Hypothalamus (tissue), 51 donors: ENCODE measurements around the gene AATF.

Experiments
- DNase-seq, 51 donors: peaks; one replicate each; lab custom pipeline; 2025; lab: John Stamatoyannopoulos, UW

Gene AATF

DNA sequence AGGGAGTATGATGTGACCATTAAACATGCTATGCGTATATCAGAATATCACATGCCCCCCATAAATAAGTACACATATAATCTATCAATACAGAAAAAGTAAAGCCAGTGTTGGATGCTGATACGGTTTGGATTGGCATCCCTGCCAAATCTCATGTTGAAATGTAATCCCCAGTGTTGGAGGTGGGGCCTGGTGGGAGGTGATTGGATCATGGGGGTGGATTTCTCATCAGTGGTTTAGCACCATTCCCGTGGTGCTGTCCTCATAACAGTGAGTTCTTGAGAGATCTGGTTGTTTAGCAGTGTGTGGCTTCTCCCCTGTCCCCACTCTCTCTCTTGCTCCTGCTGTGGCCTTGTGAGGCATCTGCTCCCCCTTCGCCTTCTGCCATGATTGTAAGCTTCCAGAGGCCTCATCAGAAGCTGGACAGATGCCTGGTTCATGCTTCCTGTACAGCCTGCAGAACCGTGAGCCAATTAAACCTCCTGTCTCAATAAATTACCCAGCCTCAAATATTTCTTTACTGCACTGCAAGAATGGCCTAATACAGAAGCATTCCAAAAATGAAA, 88.9 kb downstream of the AATF start:
- no peak for DNase-seq

DNA sequence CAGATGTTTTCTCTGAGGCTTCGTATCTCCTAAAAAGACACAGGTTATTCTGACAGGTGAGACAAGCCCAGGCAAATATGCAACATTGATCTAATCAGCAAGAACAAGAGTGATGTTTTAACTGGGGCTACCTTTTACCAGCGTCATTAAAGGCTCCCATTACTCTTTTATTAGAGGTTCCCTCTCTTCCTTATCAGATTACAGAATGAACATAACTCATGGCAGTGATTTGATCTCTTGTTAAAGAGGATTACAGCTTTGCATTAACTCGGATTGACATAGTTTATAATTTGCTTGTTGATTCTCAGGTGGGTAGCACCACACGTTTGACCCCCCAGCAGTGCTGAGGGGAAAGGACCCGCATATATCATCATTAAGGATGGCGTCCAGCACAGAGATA, 90.5 kb downstream of the AATF start:
- DNase-seq: no peak

DNA sequence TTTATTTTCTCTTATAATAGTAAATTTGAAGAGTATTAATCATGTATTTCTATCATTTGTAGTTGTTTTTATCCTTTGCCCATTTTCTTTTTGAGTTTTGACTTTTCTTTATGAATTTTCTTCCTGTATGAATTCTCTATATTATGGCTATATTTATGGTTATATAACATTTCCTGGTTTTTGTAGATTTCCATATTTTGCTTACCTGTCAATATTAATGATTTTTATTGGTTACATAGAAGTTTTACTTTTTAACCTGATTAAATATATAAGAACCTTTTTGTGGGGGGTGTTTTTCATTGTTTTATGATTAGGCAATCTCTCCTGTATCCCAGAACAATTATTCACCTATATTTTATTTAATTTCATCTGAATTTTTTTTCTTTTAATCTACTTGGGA, 93.2 kb downstream of the AATF start:
- DNase-seq: no peak

DNA sequence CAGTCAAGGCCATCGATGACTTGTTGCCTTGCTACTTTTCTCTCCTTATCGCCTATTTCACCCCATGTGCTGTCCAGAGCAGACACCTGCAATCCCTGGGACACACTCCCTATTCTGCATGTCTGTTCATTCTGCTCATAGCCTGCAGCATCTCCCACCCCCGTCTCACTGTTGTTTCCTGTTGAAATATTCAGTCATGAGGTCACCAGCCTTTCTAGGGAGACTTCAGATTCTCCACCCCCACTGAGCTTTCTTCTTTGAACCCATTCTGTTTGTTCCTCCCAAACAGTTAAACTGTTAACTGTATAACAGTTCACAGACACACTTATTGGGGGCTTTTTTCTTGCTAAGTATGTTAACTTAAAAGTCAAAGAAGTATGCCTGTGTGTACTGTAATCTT, 94.4 kb downstream of the AATF start:
- no peak for DNase-seq

DNA sequence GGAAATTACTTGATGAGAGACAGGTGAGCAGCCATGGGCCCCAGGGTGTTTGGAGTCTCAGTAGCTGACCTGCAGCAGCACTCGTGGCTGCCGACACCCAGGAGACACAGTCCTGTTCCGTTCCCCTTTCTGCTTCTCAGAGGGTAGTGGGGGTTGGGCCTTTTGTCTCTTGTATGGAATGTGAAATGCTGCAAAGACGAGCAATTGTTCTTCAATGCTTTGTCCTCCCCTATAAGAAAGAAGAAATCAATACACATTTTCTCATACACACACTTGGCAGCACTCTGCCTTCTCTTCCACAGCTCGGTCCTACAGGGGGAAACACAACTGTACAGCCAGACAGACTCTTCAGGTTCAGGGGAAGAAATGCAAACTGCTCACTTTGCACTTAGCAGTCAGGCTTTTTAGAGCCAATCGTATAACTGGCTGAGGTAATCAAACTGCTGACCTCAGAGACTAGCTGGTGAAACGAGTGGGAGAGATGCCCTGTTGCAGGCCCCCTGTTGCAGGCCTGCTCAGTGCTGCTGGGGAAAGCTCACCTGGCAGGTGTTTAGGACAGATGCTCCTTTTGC, 96.7 kb downstream of the AATF start:
- DNase-seq: peak in 1 of 51 donors; percentile 14

DNA sequence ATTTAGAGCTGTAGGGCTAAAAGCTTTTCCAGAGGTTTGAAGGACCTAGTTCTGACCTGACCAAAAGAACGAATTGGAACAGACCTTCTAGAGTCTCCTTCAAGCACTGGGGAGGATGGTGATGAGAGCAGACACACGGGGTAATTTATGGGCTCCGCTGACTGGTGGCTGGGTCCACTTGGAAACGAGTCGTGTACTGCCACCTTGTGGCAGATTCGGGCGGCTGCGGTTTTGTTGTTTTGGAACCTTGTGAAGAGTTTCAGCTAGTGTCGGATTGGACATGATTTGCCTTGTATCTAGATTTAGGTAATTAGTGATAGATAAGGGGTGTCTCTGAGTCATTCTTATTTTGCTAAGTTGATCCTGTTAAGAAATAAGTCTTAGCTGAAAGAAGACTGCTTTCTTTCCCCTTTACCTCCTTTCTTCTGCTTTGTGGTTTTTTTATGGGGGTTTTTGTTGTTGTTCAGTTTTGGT, 98.9 kb downstream of the AATF start:
- peak in 49 of 51 donors; percentile 11 to 87 (median 63) for DNase-seq

DNA sequence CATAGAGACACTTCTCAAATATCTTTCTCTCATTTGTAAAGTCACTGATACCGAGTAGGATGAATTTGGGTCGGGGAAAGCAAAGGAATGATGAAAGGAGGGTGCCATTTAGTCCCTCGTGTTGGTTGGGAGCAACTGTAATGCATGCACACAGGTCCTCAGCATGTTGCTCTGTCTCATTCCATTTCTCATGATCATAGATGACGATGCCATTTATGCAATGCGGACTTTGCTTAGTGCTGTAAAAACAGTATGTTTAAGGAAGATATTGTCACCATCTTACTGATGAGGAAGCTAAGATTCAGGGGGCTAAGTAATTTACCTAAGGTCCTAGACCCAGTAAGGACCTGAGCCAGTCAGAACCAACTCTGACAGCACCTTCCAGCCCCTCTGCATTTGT, 100.1 kb downstream of the AATF start:
- no peak for DNase-seq

DNA sequence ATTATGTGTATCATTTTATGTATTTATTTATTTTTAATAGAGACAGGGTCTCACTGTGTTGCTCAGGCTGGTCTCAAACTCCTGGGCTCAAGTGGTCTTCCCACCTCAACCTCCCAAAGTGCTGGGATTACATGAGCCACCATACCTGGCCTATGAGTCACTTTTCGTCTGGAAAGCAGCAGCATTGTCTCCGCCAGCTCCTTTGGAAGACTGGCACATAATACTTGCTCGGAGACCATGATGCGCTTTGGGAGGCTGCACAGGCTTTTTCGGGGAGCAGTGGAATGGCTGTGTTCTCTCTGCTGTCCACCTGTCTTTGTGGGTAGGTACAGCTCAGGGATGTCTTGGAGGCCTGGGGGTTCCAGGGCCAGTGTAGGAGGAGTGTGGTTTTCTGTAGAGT, 102.2 kb downstream of the AATF start:
- DNase-seq: peak in 1 of 51 donors; percentile 46

DNA sequence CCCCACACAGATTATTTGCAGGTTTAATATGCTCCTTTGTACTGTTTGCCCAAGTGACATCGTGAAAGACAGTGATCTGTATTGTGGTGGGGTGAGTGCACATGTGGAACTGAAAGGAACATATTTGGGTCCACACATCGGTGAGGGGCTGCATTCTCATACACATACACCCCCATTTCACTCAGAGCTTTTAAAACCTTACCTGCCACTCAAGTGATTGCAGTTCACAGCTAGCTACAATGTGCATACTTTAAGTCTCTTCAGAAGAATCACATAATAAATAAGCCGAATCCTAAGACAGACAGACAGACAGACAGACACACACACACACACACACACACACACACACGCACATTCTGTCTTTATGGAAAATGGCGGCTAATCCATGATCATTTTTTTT, 102.6 kb downstream of the AATF start:
- no peak for DNase-seq

DNA sequence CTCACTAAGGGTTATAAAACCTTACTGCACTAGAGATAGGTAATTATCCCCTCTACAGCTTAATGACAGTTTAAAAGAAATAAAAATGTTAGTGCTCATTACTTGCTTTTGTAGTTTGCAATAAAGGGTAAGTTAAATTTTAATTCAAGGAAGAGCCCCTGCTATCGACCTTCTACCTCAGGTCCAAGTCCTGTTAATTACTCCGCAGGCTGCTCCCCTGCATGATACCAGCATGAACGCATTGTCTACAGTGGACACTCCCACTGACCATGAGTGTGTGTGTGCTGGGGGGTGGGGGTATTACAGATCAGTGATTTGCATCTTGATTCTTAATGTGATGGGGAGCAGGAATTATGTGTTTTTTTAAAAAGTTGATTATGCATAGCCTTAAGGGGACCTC, 103.1 kb downstream of the AATF start:
- DNase-seq: peak in 1 of 51 donors; percentile 3

DNA sequence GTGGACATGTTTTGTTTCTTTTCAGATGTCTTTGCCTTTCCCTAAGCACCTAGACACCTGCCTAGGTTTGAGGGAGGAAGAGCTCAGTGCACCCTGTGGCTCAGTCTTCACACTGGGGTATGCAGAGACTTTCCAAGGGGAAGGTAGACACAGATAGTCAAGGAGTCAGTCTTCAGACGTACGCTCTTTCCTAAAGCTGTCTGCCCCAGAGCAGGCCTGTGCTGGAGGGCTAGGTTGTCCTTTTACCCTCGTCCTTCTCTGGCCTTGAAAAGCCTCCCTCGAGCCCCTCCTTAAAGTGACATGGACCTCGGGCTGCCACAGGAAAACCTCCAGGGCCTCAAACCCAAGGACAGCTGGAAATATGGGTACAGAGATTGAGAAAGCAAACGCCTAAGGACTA, 103.7 kb downstream of the AATF start:
- no peak for DNase-seq

DNA sequence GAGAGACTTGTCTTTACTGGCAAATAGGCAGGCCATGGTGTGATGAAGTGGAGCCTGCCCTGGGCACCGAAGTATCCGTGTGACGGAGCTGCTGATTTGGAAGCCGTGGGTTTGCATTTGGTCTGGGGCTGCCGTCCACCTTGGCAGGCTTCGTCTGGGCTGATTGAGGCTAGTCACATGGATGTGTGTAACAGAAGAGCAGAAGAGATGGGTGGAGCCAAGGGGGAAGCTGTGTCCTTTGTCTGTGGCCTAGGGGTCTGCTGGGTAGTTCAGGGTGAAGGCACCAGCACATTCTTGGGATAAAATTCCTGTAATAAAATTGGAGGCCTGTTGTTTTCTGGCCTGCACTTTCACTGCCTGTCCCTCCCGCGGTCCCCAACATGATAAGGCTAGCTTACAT, 106.1 kb downstream of the AATF start:
- no peak for DNase-seq

DNA sequence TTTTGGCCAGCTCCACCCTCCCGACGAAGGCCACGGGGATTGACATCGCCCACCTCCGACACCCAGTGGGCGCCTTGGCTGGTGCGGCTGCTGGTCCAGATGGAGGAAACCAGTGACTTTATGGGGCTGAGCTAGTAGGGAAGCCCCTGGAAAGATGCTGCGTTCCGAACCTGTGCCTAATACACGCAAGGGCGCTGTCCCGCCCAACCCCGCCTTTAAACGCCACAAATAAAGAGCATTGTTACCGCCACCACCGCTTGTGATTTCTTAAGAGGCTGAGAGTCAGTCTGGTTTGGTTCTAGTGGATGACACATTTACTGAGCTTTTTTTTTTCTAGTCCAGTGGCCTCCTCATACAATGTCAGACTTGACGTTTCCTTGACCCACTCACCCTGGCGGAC, 107.9 kb downstream of the AATF start:
- DNase-seq: no peak

DNA sequence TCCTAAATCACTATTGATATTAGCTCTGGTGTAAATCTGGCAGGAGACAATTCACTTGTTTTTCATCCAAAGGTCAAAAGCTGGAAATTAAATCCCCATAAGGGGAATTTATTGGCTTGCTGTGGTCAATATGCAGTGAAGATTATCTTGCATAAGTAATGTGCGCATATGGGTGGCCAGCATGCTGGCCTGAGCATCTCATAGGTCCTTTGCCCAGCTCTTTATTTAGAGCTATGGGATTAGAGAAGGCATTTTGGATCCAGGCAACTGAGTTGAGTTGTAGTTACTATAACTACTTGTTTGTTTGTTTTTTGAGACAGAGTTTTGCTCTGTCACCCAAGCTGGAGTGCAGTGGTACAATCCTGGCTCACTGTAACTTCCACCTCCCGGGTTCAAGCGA, 110.7 kb downstream of the AATF start:
- no peak for DNase-seq

DNA sequence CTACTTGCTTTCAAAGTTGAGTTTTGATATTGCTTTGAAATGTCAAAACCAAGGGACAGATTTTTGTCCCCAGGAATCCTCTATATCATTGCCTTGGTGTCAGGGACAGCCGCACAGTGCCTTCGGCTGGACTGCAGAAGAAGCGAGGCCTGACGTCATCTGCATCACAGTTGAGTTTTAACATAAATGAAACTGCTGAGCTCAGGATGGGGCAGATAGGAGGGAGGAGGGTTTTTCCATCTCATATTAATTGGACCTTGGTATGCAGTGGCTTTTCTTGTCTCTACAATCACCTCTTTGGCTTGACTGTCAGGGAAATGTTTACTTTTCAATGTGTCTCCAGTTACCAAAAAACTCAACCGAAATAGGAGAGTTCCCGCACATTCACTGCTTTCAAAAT, 111.3 kb downstream of the AATF start:
- no peak for DNase-seq

DNA sequence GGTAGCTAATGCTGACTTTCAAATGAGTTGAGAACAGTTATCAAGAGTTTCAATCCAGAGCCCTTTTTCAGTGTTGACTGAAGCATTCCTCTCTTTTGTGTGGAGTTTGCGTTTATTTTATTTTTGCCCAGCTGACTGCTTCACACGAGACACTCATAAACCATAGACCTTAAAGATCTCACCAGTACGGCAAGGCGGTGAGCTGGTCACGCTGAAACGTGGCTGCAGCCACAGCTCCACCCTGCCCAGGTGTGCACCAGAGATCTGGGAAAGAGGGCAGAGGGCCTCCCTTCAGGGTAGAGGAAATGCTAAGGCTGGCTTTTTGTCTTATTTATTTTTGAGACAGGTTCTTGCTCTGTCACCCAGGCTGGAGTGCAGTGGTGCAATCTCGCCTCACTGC, 112.2 kb downstream of the AATF start:
- no peak for DNase-seq

DNA sequence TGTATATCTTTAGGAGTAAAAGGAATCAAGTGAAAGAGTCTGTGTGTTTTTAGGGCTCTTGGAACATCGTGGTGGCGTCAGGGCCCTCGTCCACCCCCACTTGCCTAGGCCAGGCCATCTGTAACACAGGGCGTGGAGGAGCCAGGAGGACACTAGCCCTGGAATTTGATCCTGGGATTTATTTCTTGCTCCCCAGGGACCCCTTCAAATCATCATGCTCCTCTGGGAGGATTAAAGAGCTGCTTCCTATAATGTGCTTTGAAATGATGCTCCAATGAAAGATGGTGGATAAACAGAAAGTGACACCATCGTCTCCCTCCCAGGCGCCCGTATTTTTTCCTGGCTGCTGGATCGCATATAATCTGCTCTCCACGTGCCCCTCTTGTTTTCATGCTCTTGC, 113.3 kb downstream of the AATF start:
- DNase-seq: no peak

DNA sequence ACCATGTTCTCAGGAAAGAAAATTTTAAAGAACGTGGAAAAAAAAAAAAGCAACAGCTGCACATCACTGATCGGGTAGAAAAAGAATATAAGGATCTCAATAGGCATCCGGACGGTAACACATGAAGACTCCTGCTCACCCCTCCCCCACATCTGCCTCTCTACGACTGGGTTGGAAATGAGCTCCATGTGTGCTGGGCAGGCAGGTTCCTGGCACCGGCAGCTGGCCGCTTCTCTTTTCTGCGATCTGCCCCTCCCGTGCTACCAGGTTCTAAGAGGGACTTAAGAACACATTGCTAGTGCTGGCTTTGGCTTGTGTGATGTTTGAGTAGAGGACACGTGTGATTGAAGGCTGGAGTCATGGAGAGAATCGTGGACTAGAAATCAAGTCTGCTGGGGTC, 115.5 kb downstream of the AATF start:
- DNase-seq: no peak

DNA sequence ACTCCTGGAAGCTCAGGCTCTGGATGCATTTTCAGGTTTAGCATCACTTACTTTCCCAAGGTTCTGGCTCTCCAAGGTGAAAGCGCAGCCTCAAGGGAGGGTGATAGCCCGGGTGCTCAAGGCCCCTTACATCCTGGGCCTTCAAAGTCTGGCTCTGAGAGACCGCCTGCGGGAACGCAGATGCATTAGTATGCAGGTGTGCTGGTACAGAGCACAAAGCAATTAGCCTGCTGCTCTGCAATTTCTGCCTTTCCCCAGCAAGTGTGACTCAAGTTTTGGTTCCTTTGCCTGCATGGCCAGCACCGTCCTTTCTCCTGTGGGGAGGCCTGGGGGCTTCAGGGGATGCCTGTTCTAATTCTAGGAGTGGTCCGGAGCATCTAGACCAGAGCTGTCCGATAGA, 116.2 kb downstream of the AATF start:
- DNase-seq: no peak

DNA sequence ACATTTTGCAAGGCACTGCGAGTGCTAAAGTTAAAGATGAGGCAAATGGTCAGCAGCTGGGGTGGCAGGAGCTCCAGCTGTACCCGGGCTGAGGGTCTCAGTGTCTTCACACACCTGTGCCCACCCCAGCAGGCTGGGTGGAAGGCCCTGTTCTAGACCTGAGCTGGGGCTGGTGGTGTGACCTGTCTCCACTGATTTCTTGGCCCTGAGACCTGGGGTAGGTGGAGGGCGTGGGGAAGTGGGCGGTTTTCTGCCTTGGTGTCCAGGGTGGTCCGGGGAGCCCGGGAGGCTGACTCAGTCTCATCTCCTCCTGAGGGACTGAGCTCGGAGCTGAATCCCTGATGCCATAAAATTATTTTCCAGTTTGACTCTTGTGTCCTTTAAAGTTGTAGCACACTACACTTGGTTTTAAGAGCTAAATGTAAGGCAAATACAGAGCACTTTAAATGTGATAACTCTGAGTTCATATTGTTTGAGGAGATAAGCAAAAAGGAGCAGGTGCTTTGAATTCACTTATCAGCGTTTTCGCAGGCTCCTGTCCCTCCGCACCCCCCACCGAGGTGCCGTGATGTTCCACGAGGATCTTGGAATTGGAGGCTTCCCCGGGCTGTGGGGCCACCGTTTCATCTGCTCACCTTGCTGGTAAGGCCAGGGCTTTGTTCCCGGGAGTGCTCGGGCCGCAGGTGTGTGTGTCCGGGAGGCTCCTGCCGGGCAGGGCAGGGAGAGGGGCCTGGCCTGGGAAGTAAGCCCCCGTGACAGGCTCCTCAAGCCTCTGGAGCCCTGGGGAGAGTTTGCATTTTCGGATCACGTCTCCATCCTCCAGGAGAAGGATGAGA, 117.0 kb downstream of the AATF start:
- no peak for DNase-seq

DNA sequence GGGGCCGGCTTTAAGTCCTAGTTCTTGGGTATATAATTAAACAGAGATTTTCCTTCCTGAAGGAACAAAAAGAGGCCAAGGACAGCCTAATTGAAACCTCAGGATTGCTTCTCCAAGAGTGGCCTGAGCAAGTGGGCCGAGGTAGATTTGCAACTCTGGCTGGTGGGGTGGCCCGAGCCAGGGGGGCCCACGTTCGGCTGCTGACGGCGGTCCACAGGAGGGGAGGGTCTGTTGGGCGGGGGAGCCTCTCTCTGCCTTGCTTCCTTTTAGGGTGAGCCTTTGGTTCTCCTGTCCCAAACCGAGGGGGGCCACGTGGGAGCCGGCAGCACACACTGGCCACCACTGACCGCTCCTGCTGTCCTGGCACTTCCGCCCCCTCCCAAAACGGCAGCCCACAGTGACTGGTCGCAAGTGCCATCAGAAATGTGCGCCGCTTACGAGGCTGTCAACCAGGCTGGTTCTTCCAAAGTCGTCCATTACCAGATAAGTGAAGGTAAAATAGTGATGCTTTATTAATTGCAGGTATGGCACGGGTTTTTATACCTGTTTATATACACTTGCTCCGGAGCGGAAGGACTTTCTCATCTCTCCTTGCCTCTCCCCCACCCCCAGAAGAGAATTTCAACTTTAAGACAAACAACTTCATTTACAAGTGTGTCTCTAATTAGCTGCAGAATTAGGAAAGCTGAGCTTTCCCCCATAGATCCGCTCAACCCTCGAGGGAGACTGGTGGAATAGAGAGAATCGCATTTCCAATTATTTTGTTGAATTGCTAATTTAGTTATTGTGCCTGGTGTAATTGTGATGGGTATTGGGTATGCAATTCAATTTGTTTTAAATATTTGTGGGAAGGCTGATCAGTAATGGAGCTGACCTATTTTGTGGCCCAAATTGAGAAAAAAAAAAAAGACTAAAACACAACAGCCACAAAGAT, 117.8 kb downstream of the AATF start:
- DNase-seq: no peak
